ENCODE measurements around the gene KBTBD12.

KBTBD12 gene

DNA sequence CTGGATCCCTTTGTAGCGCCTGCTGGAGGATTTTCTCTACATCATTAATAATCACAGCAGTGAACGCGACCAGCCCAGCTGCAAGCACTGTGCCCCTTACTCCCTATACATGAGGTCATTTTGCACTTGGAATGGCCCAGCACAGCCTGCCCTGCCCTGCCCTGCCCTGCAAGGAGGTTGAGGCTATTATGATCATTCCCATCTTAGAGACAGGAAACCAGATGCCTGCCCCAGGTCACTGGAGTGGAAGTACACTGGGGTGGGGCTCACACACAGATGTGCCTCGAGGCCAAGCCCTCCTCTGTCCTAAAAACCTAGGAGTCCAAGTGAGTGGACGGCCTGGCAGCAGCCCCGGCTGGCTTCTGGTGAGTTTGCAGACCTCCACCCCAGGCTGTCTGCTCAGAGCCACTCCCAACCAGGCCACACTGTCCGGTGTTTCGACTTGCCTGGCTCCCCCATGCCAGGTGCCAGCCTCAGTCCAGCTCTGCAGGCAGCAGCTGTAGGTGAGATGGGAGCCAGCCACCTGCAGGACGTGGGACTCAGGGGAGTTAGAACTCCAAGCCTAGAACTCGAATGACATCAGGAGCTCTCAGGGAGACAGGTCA lies 106.8 kb downstream of the KBTBD12 start:
- no peak for DNase-seq

DNA sequence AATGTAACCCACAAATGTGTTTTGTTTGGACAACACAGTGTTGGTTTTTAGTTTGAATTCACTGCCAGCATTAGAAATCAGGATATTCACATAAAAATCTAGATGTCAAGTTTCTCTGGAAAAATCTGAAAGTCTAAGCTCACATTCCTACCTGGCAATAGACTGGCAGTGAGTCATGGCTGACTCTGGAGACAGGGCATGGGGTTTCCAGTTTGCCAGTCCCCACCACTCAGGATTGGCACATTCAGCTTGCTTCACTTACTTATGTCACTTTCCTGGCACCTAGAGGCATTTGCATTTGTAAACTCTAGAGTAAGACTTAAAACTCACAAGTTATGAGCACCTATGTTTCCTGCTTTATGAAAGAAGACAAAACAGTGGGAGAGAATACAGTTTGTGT lies 118.1 kb downstream of the KBTBD12 start:
- no peak for DNase-seq

DNA sequence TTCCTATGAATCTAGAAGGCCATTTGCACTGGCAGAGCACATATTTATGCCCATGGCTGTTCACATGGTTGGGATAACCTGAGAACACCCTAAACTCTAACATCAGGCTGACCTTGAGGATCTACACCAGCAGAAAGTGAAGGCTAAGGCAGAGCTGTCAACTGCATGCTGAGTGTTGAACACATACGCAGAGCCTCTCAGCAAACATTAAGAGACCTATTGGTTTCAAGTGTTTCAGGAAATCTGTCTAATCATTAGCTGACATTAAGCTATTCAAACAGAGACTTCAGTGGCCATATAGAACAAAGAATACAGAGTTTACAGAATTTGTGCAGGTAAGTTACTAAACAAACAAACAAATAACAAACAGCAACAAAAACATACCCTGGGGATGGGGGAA lies 121.1 kb downstream of the KBTBD12 start:
- DNase-seq: no peak

All from NCI-H526 treated with DMSO at 0.1 percent for 48 hours (cell line).